Measurements from ENCODE around the gene PLK4.

PLK4 gene

DNA sequence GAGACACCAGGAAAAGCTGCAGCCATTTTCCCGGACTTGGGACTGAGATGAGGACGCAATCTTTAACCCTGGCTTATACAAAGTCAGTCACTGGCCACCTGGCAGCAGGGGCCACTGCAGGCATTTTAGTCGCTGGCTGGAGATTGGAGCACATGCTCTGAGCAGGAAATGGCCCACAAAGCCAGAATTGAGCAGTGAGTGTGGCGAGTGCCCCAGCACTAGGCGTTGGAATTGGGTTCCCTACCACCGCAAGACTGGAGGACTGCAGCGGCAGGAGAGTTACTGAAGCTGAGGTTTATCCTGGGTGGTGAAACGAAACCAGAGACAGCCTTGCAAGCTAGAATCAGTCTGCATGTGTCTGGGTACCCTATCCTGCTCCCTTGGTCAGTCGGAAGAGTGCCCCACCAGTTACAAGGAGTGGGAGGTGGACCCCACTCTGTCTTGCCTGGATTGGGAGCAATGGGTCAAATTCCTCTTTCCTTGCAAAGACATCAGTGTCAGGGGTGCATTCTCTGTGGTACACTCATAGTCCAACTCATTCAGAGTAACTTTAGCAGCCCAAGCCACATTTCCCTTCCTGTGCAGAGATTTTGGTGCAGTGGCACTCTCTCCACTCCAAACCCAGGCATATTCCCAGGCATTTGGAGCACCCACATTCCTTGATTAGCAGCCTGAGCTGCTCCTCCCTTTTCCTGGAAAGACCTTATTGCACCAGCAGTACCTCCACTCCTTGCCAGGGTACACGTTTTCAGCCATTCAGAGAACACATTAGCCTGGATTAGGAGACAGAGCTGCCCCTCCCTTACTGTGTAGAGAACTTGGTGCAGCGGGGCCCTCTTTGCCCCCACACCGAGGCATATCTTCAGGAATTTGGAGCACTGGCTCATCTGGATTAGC, 36.7 kb upstream of the PLK4 start (continued):
- TF ChIP-seq BACH2 (CRISPR knock-in tag; IDR thresholded peaks at IDR 0.05; ENCODE audit: borderline replicate concordance), result no peak

DNA sequence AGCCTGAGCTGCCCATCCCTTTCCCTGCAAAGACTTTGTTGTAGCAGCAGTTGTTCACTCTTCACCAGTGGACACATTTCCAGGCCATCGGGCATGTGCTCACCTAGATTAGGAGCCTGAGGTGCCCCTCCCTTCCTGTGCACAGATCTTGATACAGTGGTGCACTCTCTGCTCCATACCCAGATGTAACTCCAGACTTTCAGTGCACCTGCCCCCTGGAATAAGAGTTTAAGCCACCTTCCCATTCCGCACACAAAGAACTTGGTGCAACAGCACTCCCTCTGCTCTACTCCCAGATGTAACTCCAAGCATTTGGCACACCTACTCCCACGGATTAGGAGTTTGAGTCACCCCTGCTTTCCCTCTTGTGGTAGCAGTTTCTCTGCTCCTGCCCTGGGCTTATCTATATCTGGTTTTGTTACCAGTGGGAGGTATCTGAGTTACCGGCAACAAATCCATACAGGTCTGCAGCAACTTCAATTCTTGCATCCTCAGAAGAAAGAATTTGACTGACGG, 36.0 kb upstream of the PLK4 start:
- TF ChIP-seq, protein P1, sequence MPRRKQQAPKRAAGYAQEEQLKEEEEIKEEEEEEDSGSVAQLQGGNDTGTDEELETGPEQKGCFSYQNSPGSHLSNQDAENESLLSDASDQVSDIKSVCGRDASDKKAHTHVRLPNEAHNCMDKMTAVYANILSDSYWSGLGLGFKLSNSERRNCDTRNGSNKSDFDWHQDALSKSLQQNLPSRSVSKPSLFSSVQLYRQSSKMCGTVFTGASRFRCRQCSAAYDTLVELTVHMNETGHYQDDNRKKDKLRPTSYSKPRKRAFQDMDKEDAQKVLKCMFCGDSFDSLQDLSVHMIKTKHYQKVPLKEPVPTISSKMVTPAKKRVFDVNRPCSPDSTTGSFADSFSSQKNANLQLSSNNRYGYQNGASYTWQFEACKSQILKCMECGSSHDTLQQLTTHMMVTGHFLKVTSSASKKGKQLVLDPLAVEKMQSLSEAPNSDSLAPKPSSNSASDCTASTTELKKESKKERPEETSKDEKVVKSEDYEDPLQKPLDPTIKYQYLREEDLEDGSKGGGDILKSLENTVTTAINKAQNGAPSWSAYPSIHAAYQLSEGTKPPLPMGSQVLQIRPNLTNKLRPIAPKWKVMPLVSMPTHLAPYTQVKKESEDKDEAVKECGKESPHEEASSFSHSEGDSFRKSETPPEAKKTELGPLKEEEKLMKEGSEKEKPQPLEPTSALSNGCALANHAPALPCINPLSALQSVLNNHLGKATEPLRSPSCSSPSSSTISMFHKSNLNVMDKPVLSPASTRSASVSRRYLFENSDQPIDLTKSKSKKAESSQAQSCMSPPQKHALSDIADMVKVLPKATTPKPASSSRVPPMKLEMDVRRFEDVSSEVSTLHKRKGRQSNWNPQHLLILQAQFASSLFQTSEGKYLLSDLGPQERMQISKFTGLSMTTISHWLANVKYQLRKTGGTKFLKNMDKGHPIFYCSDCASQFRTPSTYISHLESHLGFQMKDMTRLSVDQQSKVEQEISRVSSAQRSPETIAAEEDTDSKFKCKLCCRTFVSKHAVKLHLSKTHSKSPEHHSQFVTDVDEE (CRISPR knock-in tag; IDR thresholded peaks at IDR 0.05), result no peak
- TF ChIP-seq SNAI2 (CRISPR knock-in tag; IDR thresholded peaks at IDR 0.05), result no peak
- TF ChIP-seq, protein P2, sequence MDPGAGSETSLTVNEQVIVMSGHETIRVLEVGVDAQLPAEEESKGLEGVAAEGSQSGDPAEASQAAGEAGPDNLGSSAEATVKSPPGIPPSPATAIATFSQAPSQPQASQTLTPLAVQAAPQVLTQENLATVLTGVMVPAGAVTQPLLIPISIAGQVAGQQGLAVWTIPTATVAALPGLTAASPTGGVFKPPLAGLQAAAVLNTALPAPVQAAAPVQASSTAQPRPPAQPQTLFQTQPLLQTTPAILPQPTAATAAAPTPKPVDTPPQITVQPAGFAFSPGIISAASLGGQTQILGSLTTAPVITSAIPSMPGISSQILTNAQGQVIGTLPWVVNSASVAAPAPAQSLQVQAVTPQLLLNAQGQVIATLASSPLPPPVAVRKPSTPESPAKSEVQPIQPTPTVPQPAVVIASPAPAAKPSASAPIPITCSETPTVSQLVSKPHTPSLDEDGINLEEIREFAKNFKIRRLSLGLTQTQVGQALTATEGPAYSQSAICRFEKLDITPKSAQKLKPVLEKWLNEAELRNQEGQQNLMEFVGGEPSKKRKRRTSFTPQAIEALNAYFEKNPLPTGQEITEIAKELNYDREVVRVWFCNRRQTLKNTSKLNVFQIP (CRISPR knock-in tag; IDR thresholded peaks at IDR 0.05; ENCODE audit: borderline replicate concordance, low read depth), result no peak
- TF ChIP-seq ZNF70 (CRISPR knock-in tag; IDR thresholded peaks at IDR 0.05), result no peak
- TF ChIP-seq CSDC2 (CRISPR knock-in tag; IDR thresholded peaks at IDR 0.05), result no peak
- TF ChIP-seq BACH2 (CRISPR knock-in tag; IDR thresholded peaks at IDR 0.05; ENCODE audit: borderline replicate concordance), result no peak
- no peak for TF ChIP-seq ZNF565 (CRISPR knock-in tag; conservative IDR thresholded peaks at IDR 0.05; ENCODE audit: low read depth)
- TF ChIP-seq ZFP3 (CRISPR knock-in tag; IDR thresholded peaks at IDR 0.05), result no peak
- TF ChIP-seq ESRRG (CRISPR knock-in tag; IDR thresholded peaks at IDR 0.05), result no peak
- TF ChIP-seq, protein P3, sequence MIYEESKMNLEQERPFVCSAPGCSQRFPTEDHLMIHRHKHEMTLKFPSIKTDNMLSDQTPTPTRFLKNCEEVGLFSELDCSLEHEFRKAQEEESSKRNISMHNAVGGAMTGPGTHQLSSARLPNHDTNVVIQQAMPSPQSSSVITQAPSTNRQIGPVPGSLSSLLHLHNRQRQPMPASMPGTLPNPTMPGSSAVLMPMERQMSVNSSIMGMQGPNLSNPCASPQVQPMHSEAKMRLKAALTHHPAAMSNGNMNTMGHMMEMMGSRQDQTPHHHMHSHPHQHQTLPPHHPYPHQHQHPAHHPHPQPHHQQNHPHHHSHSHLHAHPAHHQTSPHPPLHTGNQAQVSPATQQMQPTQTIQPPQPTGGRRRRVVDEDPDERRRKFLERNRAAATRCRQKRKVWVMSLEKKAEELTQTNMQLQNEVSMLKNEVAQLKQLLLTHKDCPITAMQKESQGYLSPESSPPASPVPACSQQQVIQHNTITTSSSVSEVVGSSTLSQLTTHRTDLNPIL (CRISPR knock-in tag; IDR thresholded peaks at IDR 0.05; ENCODE audit: low read depth), result no peak
- TF ChIP-seq ISL1 (CRISPR knock-in tag; IDR thresholded peaks at IDR 0.05), result no peak
- TF ChIP-seq ZFP30 (CRISPR knock-in tag; IDR thresholded peaks at IDR 0.05), result no peak
- TF ChIP-seq ARNTL (CRISPR knock-in tag; IDR thresholded peaks at IDR 0.05; ENCODE audit: borderline replicate concordance, low read depth), result no peak
- ATAC-seq, result no peak

DNA sequence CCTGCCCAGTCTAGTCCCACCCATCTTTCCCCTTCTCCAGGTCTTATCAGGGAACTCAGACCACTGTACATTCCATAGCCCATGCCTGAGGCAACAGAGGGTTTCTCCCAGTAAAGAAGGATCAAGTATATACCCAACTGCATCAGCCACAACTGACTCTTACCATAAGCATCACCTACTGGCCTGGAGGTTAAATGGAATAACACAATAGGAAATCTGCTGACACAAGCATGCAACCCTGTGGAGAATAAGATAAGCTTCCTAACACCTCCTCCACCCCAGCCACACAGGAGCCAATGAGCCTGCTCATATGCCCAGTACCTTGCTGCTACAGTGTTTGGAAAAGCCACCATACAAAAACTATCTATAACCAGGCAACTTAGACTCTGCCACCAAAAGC, 34.6 kb upstream of the PLK4 start:
- ATAC-seq, result no peak
- TF ChIP-seq ESRRG (CRISPR knock-in tag; IDR thresholded peaks at IDR 0.05), result no peak
- no peak for TF ChIP-seq TOX (CRISPR knock-in tag; IDR thresholded peaks at IDR 0.05; ENCODE audit: borderline replicate concordance)
- no peak for TF ChIP-seq BACH2 (CRISPR knock-in tag; IDR thresholded peaks at IDR 0.05; ENCODE audit: borderline replicate concordance)
- TF ChIP-seq, protein P4, sequence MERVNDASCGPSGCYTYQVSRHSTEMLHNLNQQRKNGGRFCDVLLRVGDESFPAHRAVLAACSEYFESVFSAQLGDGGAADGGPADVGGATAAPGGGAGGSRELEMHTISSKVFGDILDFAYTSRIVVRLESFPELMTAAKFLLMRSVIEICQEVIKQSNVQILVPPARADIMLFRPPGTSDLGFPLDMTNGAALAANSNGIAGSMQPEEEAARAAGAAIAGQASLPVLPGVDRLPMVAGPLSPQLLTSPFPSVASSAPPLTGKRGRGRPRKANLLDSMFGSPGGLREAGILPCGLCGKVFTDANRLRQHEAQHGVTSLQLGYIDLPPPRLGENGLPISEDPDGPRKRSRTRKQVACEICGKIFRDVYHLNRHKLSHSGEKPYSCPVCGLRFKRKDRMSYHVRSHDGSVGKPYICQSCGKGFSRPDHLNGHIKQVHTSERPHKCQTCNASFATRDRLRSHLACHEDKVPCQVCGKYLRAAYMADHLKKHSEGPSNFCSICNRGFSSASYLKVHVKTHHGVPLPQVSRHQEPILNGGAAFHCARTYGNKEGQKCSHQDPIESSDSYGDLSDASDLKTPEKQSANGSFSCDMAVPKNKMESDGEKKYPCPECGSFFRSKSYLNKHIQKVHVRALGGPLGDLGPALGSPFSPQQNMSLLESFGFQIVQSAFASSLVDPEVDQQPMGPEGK (CRISPR knock-in tag; IDR thresholded peaks at IDR 0.05; ENCODE audit: borderline replicate concordance), result no peak

DNA sequence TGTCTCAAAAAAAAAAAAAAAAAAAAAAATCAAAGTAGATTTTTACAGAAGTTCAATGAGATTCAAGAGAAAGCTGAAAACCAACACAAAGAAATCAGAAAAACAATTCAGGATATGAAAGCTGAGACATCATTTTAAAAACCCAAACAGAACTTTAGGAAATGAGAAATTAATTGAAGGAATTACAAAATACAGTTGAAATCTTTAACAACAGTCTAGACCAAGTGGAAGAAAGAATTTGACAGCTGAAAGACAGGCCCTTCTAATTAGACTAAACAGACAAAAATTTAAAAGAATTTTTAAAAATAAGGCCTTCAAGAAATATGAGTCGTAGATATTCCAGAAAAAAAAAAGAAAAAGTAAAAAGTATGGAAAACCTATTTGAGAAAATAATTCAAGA, 33.9 kb upstream of the PLK4 start:
- TF ChIP-seq ZNF8 (CRISPR knock-in tag; IDR thresholded peaks at IDR 0.05), result no peak
- no peak for TF ChIP-seq ZFP30 (CRISPR knock-in tag; IDR thresholded peaks at IDR 0.05)
- TF ChIP-seq SNAI2 (CRISPR knock-in tag; IDR thresholded peaks at IDR 0.05), result no peak
- TF ChIP-seq ZC3H10 (CRISPR knock-in tag; IDR thresholded peaks at IDR 0.05), result no peak
- TF ChIP-seq ESRRG (CRISPR knock-in tag; IDR thresholded peaks at IDR 0.05), result no peak
- TF ChIP-seq CSDC2 (CRISPR knock-in tag; IDR thresholded peaks at IDR 0.05), result no peak
- TF ChIP-seq, protein P1 (CRISPR knock-in tag; IDR thresholded peaks at IDR 0.05), result no peak
- TF ChIP-seq OSR1 (CRISPR knock-in tag; IDR thresholded peaks at IDR 0.05), result no peak
- TF ChIP-seq, protein P2 (CRISPR knock-in tag; IDR thresholded peaks at IDR 0.05; ENCODE audit: borderline replicate concordance, low read depth), result no peak
- no peak for TF ChIP-seq PPARA (CRISPR knock-in tag; IDR thresholded peaks at IDR 0.05; ENCODE audit: borderline replicate concordance)
- TF ChIP-seq, protein P5, sequence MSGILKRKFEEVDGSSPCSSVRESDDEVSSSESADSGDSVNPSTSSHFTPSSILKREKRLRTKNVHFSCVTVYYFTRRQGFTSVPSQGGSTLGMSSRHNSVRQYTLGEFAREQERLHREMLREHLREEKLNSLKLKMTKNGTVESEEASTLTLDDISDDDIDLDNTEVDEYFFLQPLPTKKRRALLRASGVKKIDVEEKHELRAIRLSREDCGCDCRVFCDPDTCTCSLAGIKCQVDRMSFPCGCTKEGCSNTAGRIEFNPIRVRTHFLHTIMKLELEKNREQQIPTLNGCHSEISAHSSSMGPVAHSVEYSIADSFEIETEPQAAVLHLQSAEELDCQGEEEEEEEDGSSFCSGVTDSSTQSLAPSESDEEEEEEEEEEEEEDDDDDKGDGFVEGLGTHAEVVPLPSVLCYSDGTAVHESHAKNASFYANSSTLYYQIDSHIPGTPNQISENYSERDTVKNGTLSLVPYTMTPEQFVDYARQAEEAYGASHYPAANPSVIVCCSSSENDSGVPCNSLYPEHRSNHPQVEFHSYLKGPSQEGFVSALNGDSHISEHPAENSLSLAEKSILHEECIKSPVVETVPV (CRISPR knock-in tag; IDR thresholded peaks at IDR 0.05), result no peak
- no peak for TF ChIP-seq GLIS3 (CRISPR knock-in tag; IDR thresholded peaks at IDR 0.05)
- ATAC-seq, result no peak

Data from SK-N-SH treated with all-trans-retinoic acid at 6 μM for 48 hours (cell line).